HG02885 (cell line): ENCODE data around the gene ZC3H18.

ENCODE experiments used
- ATAC-seq: cut with Tn5 transposase; IDR thresholded peaks from one replicate; pipeline ENCODE4 v1.9.1; 2021; ENCODE audit warnings: mild to moderate bottlenecking; ENCODE audit not compliant: unreplicated experiment, poor library complexity

The ZC3H18 gene

GRCh38 chr16:88569985-88570690 is at the start of gene ZC3H18:
Gene ZC3H18 (plus strand): TSS chr16:88570403. CDS start chr16:88577124, 6,721 bp downstream.
- peak; percentile 83 for ATAC-seq

- ATAC-seq = no peak
Measured at GRCh38 chr16:88521674-88522073, 48.5 kb upstream of the ZC3H18 start.

DNA sequence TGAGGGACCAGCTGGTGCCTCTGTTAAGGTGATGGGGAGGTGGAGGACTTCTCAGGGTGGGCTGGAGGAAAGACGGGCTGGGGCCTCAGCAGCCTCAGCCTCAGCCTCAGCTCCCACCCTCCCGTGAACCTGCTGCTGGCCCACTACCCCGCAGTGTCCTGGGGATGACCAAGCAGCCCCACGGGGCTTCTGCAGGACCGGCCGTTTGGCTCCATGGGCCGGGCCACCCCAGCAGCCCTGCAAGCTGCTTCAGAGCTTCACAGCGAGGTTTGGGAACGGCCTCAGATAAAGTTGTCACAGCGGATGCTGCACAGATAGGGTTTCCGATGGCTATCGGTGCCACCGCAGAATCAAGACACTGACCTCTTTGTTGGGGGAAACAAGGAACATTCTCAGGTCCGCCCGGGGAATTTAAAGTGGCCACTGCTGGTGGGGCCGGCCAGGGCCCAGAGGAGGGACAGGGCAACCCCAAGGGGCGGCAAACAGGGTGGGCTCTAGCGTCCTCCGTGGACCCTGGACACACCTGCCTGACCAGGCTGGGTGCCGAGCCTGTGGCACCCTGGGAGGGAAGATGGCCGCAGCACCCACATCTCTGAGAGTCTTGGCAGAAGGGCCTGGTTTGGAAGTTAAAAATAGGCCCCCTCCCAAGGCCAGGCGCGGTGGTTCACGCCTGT is 47.8 kb upstream of the ZC3H18 start:
- no peak for ATAC-seq

- ATAC-seq = no peak
Measured at GRCh38 chr16:88523309-88524161, 46.7 kb upstream of the ZC3H18 start.

- no peak for ATAC-seq
Measured at GRCh38 chr16:88524274-88524972, 45.8 kb upstream of the ZC3H18 start.

DNA sequence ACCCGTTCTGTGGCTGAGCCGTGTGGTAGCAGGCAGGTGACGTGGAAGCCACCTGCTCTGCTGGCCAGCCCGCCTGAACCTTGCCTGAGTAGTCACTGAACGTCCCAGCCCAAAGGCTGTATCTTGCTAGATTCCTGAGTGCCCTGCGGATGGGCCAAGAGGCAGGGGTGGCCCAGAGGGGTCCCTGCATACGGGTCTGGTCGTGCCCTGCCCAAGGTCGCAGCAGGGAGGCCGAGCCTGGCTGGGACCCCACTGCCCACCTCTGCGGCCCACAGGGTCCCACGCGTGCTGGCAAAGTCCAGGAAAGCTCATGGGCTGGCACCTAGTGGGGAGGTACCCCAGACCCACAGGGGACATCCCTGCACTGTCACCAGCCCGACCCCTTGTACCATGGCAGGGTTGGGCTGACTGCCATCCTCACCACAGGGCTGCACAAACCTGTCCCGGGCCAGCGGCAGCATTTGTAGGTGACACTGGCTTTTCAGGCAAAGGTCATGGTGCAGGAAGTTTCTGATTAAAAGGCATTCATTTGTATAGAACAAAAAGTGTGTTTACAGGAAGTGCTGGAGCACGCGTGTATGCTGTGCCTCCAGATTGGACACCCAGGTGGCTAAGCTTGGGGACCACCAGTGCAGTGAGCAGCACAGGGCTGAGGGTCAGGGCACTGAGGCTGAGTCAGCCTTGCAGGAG is 45.1 kb upstream of the ZC3H18 start:
- ATAC-seq = no peak

DNA sequence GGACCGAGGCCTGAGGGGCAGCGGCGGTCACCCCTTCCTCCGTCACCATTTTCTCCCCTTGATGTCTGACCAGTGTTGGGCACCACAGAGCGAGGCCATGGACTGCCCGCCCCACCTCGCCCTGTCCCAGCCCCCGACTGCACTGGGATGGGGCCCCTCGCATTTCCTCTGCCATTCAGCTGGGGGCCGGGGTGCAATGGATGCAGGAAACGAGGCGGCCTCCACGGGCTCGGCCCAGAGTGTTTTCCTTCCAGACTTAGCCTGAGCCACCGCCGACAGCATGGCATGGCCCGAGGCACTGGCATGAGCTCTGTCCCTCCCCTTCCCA is 44.6 kb upstream of the ZC3H18 start:
- no peak for ATAC-seq

GRCh38 chr16:88526008-88526905 is 43.9 kb upstream of the ZC3H18 start:
- ATAC-seq = no peak

DNA sequence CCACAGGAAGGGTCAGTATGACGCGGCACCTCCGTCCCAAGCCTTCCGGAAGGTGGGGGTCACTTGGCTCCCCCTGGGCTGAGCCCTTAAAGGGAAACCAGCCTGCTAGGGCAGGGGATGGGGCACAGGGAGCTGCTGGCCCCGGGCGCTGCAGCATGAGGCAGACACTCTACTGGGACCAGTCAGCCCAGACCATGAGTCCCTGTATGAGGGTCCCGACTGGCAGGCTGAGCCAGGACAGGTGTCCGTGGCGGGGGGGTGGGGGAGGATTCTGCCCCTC is 43.4 kb upstream of the ZC3H18 start:
- ATAC-seq = no peak

DNA sequence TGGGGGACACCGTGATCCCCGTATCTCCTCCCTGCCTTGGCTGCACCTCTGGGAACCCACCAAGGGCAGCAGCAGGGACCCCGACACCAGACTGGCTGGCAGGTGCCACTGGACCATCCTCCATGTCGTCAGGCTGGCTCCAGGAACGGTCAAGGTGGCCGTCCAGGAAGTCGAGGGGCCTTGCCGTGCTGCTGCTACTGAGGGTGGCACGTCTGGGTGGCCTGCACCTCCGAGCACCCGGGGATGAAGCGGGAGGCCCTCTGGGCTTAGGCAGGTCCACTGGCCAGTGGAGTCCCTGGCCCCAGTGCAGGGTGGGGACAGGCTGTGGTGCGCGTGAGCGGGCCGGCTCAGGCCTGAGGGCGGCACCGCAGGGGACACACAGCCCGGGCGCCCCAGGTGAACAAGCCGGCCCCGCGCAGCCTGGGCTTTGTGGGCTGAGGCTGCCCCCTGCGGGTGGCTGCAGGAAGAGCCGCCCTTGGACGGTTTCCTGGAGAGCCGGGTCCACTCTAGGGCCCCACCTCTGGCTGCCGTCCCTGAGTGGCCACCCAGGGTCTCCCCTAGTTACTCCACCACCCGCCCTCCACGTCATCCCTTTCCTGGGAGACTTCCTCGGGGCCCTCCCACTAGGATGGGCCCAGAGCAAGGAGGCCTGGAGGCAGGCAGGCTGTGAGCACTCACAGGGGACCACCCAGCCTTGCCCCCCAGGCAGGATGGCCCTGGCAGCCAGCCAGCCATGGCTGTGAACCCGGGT is 42.8 kb upstream of the ZC3H18 start:
- no peak for ATAC-seq

- no peak for ATAC-seq
Measured at GRCh38 chr16:88527937-88528743, 42.1 kb upstream of the ZC3H18 start.

GRCh38 chr16:88528902-88529318 is 41.3 kb upstream of the ZC3H18 start:
- no peak for ATAC-seq

GRCh38 chr16:88529596-88529995 is 40.6 kb upstream of the ZC3H18 start:
- ATAC-seq = no peak

GRCh38 chr16:88530051-88530857 is 39.9 kb upstream of the ZC3H18 start:
- ATAC-seq = no peak

- ATAC-seq = no peak
Measured at GRCh38 chr16:88530858-88531203, 39.4 kb upstream of the ZC3H18 start.

- ATAC-seq = no peak
Measured at GRCh38 chr16:88531346-88531745, 38.9 kb upstream of the ZC3H18 start.

DNA sequence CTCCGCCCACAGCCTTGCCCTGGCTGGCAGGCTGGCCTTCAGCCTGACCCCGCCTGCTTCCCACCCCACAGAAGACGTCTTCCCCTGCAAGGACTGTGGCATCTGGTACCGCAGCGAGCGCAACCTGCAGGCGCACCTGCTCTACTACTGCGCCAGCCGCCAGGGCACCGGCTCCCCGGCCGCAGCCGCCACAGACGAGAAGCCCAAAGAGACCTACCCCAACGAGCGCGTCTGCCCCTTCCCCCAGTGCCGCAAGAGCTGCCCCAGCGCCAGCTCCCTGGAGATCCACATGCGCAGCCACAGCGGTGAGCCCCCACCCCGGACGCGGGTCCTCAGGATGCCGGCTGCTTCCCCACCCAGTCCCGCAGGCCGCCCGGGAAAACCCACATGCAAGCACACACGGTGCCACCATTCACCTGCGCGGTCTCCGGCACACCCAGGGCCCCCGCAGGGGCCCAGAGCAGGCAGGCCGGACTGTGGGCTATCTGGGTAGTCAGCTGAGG is 38.2 kb upstream of the ZC3H18 start:
- no peak for ATAC-seq
